ENCODE results near the gene PACSIN1.

PACSIN1 gene

DNA sequence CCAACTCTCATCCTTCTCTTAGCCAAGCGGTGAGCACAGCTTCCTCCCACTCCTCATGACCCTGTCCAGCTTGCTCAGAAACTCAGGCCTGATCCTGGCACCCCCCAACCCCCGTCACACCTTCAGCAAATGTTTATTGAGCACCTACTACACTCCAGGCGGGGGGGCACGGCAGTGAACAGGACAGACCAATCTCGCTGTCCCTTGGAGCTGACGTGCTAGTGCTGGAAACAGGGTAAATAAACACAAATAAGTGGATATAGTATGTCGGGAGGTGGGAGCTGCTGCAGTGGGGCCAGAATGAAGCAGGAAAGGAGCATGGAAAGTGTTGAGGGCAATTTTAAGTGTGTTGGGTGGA is 97.6 kb downstream of the PACSIN1 start:
- no peak overlapping the region for H3K4me3 ChIP-seq (replicated peaks; ENCODE audit: low read depth, low read length)
- TF ChIP-seq, protein P1, sequence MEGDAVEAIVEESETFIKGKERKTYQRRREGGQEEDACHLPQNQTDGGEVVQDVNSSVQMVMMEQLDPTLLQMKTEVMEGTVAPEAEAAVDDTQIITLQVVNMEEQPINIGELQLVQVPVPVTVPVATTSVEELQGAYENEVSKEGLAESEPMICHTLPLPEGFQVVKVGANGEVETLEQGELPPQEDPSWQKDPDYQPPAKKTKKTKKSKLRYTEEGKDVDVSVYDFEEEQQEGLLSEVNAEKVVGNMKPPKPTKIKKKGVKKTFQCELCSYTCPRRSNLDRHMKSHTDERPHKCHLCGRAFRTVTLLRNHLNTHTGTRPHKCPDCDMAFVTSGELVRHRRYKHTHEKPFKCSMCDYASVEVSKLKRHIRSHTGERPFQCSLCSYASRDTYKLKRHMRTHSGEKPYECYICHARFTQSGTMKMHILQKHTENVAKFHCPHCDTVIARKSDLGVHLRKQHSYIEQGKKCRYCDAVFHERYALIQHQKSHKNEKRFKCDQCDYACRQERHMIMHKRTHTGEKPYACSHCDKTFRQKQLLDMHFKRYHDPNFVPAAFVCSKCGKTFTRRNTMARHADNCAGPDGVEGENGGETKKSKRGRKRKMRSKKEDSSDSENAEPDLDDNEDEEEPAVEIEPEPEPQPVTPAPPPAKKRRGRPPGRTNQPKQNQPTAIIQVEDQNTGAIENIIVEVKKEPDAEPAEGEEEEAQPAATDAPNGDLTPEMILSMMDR (IDR thresholded peaks at IDR 0.05; ENCODE audit: low read depth, low read length, missing control alignments): no peak
- DNase-seq (ENCODE audit: extremely low read depth, low read depth): no peak

DNA sequence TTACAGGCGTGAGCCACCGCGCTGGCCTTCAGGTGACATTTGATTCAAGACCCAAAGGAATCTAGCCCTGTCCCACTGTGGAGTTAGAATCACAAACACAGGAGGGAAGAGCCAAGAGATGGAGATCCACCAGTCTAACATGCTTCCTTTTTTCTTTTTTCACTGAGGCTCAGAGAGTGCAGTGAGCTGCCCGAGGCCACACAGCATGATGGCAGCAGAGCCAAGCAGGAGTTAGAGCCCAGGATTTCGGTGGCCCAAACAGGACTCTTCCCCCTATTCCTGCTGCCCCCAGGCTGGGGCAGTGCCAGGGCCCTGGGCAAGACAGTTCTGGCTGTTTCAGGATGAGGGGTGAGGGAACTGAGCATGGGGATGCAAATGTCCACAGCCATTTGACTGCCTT is 98.3 kb downstream of the PACSIN1 start:
- TF ChIP-seq, protein P1 (IDR thresholded peaks at IDR 0.05; ENCODE audit: low read depth, low read length, missing control alignments): no peak
- no peak for DNase-seq (ENCODE audit: extremely low read depth, low read depth)

DNA sequence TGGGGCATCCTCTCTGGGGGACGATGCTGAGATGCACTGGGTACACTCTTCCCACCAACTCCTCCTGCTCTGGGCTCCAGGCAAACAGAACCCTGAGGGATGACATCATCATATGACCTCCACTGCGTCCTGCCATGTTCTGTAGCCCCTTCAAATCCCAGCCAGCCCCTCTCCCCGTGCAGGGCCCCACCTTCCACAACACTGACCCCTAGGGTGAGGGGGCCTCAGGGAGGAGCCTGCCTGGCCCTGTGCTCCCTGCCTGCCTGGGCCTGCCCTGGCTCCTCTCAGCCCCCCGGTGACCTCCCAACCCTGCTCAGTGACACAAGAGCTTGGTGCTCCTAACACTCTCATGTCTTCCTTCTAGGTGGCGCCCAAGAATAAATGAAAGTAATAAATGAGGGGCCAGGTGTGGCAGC is 99.9 kb downstream of the PACSIN1 start:
- DNase-seq (ENCODE audit: extremely low read depth, low read depth): no peak
- TF ChIP-seq, protein P1 (IDR thresholded peaks at IDR 0.05; ENCODE audit: low read depth, low read length, missing control alignments): no peak
- H3K4me3 ChIP-seq (replicated peaks; ENCODE audit: low read depth, low read length): no peak overlapping the region

More for the DNA sequence above, 98.3 kb downstream of the PACSIN1 start:
- H3K4me3 ChIP-seq (replicated peaks; ENCODE audit: low read depth, low read length): no peak overlapping the region

DNA sequence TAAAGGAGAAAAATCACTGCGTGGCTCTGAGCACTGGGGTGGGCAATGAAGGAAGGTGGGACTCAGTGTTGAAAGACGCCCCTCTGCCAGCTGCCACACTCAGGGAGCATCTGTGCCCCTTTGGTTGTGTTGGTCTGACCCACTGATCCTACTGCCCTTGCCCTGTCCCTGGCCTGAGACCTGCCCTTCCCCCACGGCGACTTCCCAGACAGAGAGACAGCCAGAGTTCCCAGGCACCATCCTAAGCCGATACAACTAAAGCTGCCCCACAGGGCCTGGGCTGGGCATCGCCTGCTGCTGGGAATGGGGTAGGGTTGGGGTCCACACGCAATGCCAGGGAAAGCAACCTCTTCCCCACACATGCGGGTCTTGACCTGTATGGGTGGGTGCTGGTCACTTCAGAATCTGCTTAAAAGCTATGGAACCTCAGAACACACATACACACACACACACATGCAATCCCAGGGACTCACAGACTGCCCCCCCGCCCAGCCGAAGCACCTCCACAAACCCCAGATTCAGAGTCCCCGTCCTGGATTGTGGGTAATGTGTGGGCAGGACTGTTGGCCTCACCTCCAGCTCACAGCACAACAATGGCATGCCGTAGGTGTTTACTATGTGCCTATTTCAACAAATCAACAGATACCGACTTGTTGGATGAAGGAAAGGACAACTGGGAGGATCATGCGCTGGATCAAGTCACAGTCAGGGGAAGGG is 101.1 kb downstream of the PACSIN1 start:
- no peak for DNase-seq (ENCODE audit: extremely low read depth, low read depth)
- TF ChIP-seq, protein P1 (IDR thresholded peaks at IDR 0.05; ENCODE audit: low read depth, low read length, missing control alignments): no peak
- no peak overlapping the region for H3K4me3 ChIP-seq (replicated peaks; ENCODE audit: low read depth, low read length)

DNA sequence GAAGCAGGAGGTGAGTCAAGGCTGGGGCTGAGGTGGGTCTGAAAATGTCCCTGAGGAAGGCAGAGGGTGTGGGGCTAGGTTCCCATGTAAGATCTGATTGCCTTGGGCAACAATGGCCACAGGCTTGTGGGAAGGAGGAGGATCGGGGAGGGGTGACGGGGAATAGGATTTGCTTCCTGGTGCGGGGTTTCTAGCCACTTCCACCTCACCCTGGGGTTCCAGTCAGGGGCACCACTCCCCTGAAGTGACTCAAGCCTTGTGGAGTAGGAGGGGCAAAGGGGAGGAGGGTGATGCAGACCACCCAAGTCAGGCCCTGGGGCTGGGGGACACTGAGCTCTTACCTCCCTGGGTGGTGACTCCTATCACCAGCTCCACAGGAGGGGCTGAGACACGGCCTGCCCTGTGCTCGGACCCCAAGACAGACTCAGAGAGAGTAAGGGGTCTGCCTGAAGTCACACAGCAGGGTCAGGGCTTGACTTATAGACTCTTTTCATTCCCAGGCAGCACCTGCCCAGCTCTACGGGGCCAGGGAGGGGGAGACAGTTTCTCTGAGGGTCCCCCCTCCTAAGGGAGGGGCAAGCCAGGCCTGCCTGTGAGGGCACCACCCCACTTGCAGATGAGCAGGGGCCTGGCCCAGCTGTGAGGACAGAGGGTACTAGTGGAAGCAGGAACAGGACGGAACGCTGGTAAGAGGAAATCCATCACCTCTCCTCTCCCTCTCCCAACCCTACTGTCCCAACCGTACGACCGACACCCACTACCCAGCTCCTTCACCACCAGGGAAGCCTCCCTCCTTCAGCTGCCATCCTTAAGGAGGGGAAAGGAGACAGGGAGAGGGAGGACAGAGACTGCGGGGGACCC is 102.7 kb downstream of the PACSIN1 start:
- DNase-seq (ENCODE audit: extremely low read depth, low read depth): no peak

DNA sequence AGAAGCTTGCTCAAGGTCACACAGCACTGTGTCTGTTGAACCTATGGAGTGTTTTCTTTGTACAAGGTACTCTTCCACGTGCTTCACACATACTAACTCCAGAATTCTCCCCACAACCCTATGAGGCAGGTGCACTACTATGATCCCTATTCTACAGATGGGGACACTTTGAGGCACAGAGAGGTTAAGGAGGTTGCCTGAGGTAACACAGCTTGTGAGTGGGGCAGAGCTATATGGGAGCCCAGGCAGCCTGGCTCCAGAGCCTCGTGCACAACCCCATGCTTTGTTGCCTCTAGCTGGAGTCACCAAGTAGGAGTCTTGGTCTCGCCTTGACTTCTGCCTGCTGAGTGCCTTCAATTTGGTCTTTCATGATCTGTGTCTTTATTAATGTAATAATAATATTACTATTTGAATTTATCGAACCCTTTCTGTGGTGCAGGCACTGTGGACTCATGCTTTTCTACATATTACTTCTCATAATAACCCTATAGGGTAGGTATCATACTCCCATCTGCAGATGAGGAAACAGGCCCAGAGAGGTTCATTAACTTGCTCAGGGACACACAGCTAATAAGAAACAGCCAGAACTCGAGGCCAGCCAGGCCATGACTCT is 103.6 kb downstream of the PACSIN1 start:
- no peak overlapping the region for H3K4me3 ChIP-seq (replicated peaks; ENCODE audit: low read depth, low read length)
- DNase-seq (ENCODE audit: extremely low read depth, low read depth): no peak
- TF ChIP-seq, protein P1 (IDR thresholded peaks at IDR 0.05; ENCODE audit: low read depth, low read length, missing control alignments): no peak

More for the DNA sequence above, 102.7 kb downstream of the PACSIN1 start:
- H3K4me3 ChIP-seq (replicated peaks; ENCODE audit: low read depth, low read length): no peak overlapping the region
- TF ChIP-seq, protein P1 (IDR thresholded peaks at IDR 0.05; ENCODE audit: low read depth, low read length, missing control alignments): no peak
